Mesothelial cell of epicardium (in vitro differentiated cells): ENCODE results near the gene RPN1. TPM values are rescaled to one million over a fixed set of nuclear protein-coding genes. Genes with fewer than 3 reads are reported as not detected.

Experiments
- DNase-seq, 2 experiments: peaks; one replicate each; pipeline ENCODE4 v3.0.0; 2021; ENCODE audit warnings: low spot score in 2 of 2; ENCODE audit not compliant: unreplicated experiment in 2 of 2
- H3K27ac Mint-ChIP-seq: 2 replicates; pipeline ENCODE4 v1.8.0; 2021; ENCODE audit warnings: mixed read lengths
- H3K27me3 Mint-ChIP-seq: 2 replicates; pipeline ENCODE4 v1.8.0; 2021; ENCODE audit warnings: low read depth, mixed read lengths
- H3K36me3 Mint-ChIP-seq: 2 replicates; pipeline ENCODE4 v1.8.0; 2021; ENCODE audit warnings: mixed read lengths
- H3K4me1 Mint-ChIP-seq: 2 replicates; pipeline ENCODE4 v1.8.0; 2021; ENCODE audit warnings: mixed read lengths
- H3K4me3 Mint-ChIP-seq: 2 replicates; pipeline ENCODE4 v1.8.0; 2021; ENCODE audit warnings: mild to moderate bottlenecking, moderate library complexity, mixed read lengths
- H3K9me3 Mint-ChIP-seq: 2 replicates; pipeline ENCODE4 v1.8.0; 2021; ENCODE audit warnings: mixed read lengths
- CTCF ChIP-seq: fragments of 200-600 bp; sonication (generic); IDR thresholded peaks from one replicate; pipeline ENCODE4 v1.5.0; 2021; ENCODE audit warnings: antibody characterized with exemption; ENCODE audit not compliant: unreplicated experiment
- total RNA-seq: library from RNA; stranded (reverse); gene quantifications from 3 replicates; pipeline ENCODE4 v1.2.1, GENCODE V29; 2021

RPN1 gene
- total RNA-seq, 1 donor from 2014 or later: 148 TPM

DNA sequence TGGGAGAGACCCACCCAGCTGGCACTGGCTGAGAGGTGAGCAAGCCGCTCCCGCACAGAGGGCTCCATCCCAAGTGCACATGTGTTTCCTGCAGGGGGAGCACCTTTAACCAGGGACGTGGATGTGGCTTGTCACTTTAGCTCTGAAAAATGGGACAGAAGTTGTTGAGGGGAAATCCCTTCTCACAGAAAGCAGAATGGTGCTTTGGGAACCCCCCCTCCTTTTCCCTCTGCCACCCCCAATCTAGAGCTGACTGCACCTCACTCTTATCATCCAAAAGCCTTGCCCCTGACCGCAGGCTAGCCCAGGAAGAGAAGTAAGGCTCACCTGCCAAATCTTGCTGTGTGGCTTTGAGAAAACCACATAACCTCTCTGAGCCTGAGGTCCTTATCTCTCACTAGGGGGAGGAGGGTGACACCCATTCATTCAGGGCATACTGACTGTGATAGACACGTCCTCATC, 77.9 kb downstream of the RPN1 start:
- no peaks in the 10 kb centered on the region for H3K9me3 Mint-ChIP-seq
- H3K4me3 Mint-ChIP-seq: no peak overlapping the region
- DNase-seq: no peak
- peaks cover 5% of the 10 kb centered on the region for H3K27me3 Mint-ChIP-seq
- no peaks in the 10 kb centered on the region for H3K36me3 Mint-ChIP-seq
- no peak overlapping the region for H3K27ac Mint-ChIP-seq
- TF ChIP-seq CTCF: no peak
- no peaks in the 10 kb centered on the region for H3K4me1 Mint-ChIP-seq

DNA sequence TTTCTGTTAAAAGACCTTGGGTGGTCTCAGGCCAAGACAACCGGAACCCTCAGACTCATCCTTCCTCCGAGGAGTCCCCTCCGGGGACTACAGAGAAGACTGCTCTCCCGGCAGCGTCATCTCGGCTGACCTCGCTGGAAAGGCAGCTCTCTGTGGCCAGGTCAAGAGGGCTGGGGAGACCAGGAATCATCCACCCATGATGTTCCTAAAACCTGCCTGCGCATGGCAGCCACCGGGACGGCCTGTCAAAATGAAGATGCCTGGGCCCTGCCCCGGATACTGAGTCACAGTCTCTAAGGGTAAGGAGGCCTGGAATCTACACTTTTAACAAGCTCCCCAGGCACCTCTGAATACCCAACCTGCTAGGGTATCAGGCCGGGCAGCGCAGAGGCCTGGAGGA, 78.6 kb downstream of the RPN1 start:
- no peaks in the 10 kb centered on the region for H3K9me3 Mint-ChIP-seq
- no peak for TF ChIP-seq CTCF
- H3K4me1 Mint-ChIP-seq: no peaks in the 10 kb centered on the region
- H3K27me3 Mint-ChIP-seq: peaks cover 5% of the 10 kb centered on the region
- no peak overlapping the region for H3K27ac Mint-ChIP-seq
- no peaks in the 10 kb centered on the region for H3K36me3 Mint-ChIP-seq
- H3K4me3 Mint-ChIP-seq: no peak overlapping the region
- DNase-seq: no peak

Other genes with a start within 250 kb of the RPN1 start
- gene DNAJB8, start 183.9 kb downstream of the RPN1 start, total RNA-seq: not detected in 3 replicates
- gene GATA2, start 157.6 kb downstream of the RPN1 start, total RNA-seq: 53.2 to 60.4 TPM (median 54.3 TPM) in 3 replicates
- 133 to 136 TPM (median 135 TPM) in 3 replicates for gene RAB7A, start 75.4 kb upstream of the RPN1 start, total RNA-seq
- 54.9 to 61.8 TPM (median 61.8 TPM) in 3 replicates for gene ACAD9, start 228.8 kb upstream of the RPN1 start, total RNA-seq